K562 (cell line): ENCODE measurements around the gene TRIP12. TPM values are rescaled to one million over a fixed set of nuclear protein-coding genes. Genes with fewer than 3 reads are reported as not detected.

Experiments
- ATAC-seq: fragments of 200-7000 bp; cut with Tn5 transposase; 3 replicates; pipeline ENCODE4 v1.9.1; 2020; ENCODE audit warnings: moderate library complexity
- BruUV-seq: library from RNA; stranded (reverse); fragments of 400-500 nt; replicated peaks from 2 replicates; lab custom pipeline; 2021; lab: Mats Ljungman, UMichigan
- CTCF ChIA-PET: fragments of 300-600 bp; formaldehyde crosslinking; extraction: SDS; loops from one replicate; lab custom pipeline; 2021; ENCODE audit warnings: low intra/inter-chr PET ratio; lab: Yijun Ruan, JAX
- POLR2A ChIA-PET: fragments of 300-600, 350-650 bp; sonication (Branson Sonifier 250); formaldehyde crosslinking; extraction: SDS; loops from one replicate; lab custom pipeline; 2021; ENCODE audit warnings: antibody characterized with exemption, inconsistent platforms; lab: Yijun Ruan, JAX
- DNase-seq, 4 experiments: peaks; one replicate each; pipeline versions ENCODE4 v3.0.0 to v3.0.0-alpha.2; 2011 to 2018; ENCODE audit warnings: low spot score in 3 of 4, mixed read lengths in 3 of 4; ENCODE audit errors: extremely low read depth in 1 of 4
- FAIRE-seq: peaks from 2 replicates; lab custom pipeline; 2011; peaks lifted over from hg19 to GRCh38; lab: Jason Lieb, UNC
- H2AFZ ChIP-seq: 2 replicates; pipeline ENCODE4 v1.6.0; 2011; ENCODE audit warnings: low read depth, low read length, control low read depth, inconsistent platforms
- H3K27ac ChIP-seq: fragments of 200-600 bp; 3 replicates; pipeline ENCODE4 v1.8.0; 2011; ENCODE audit warnings: low read depth, mild to moderate bottlenecking, control low read depth, inconsistent platforms, low read length, moderate library complexity, mixed read lengths; ENCODE audit errors: extremely low read depth
- H3K27me3 ChIP-seq, 2 experiments: fragments of 300-600 bp in 1 of 2; 2 replicates in 1 of 2; 3 replicates in 1 of 2; pipeline versions ENCODE4 v1.6.0 to v1.8.0; 2011; ENCODE audit warnings: inconsistent platforms in 2 of 2, low read length in 2 of 2, mild to moderate bottlenecking in 1 of 2, mixed read lengths in 1 of 2, moderate library complexity in 1 of 2; ENCODE audit not compliant: control insufficient read depth in 2 of 2, insufficient read depth in 2 of 2
- H3K36me3 ChIP-seq: fragments of 300-600 bp; 3 replicates; pipeline ENCODE4 v1.8.0; 2011; ENCODE audit warnings: mild to moderate bottlenecking, low read length, inconsistent platforms; ENCODE audit not compliant: control insufficient read depth, insufficient read depth
- H3K4me1 ChIP-seq, 2 experiments: fragments of 200-600 bp in 1 of 2; replicated peaks in 1 of 2; 2 replicates in 1 of 2; 3 replicates in 1 of 2; pipeline versions ENCODE4 v1.5.1 to v1.8.0; 2011; ENCODE audit warnings: inconsistent platforms in 2 of 2, low read length in 2 of 2, mild to moderate bottlenecking in 1 of 2, mixed read lengths in 1 of 2, moderate library complexity in 1 of 2; ENCODE audit not compliant: control insufficient read depth in 2 of 2, insufficient read depth in 2 of 2
- H3K4me2 ChIP-seq: 2 replicates; pipeline ENCODE4 v1.6.1; 2011; ENCODE audit warnings: low read length, control low read depth, inconsistent platforms, mixed read lengths; ENCODE audit not compliant: insufficient read depth
- H3K4me3 ChIP-seq: fragments of 200-600 bp; sonication (generic), shearing (Covaris generic); 2 replicates; pipeline ENCODE4 v1.5.1; 2016; ENCODE audit warnings: control low read depth, inconsistent platforms
- H3K79me2 ChIP-seq: fragments of 200-600 bp; 3 replicates; pipeline ENCODE4 v1.8.0; 2011; ENCODE audit warnings: low read length, inconsistent platforms; ENCODE audit not compliant: control insufficient read depth, insufficient read depth
- H3K9ac ChIP-seq, 2 experiments: 2 replicates each; pipeline versions ENCODE4 v1.6.0 to v1.6.1; 2011; ENCODE audit warnings: low read depth in 2 of 2, low read length in 2 of 2, control low read depth in 1 of 2, inconsistent platforms in 1 of 2, mild to moderate bottlenecking in 1 of 2, mixed read lengths in 1 of 2; ENCODE audit not compliant: insufficient read depth in 1 of 2
- H3K9me1 ChIP-seq: one replicate; pipeline ENCODE4 v1.6.0; 2011; ENCODE audit warnings: inconsistent platforms, mild to moderate bottlenecking, low read length, moderate library complexity; ENCODE audit not compliant: control insufficient read depth, insufficient read depth
- H3K9me3 ChIP-seq: replicated peaks from 2 replicates; pipeline ENCODE4 v1.5.1; 2011; ENCODE audit warnings: low read depth, low read length, inconsistent platforms; ENCODE audit not compliant: control insufficient read depth, insufficient read depth
- H4K20me1 ChIP-seq: replicated peaks from 2 replicates; pipeline ENCODE4 v1.6.1; 2011; ENCODE audit warnings: low read length, inconsistent platforms, mixed read lengths; ENCODE audit not compliant: control insufficient read depth, insufficient read depth
- BCLAF1 ChIP-seq, 2 experiments: fragments of 450-650 bp in 1 of 2; IDR thresholded peaks; 2 replicates each; pipeline ENCODE4 v1.6.1; 2011 to 2017; ENCODE audit warnings: low read depth in 2 of 2, antibody characterized with exemption in 1 of 2, borderline replicate concordance in 1 of 2, low read length in 1 of 2, mild to moderate bottlenecking in 1 of 2, mixed read lengths in 1 of 2; ENCODE audit not compliant: control insufficient read depth in 1 of 2
- CC2D1A ChIP-seq: fragments of 450-650 bp; IDR thresholded peaks from 2 replicates; pipeline ENCODE4 v1.6.1; 2017; ENCODE audit warnings: mild to moderate bottlenecking
- HNRNPK ChIP-seq: fragments of 200-400 bp; formaldehyde crosslinking; IDR thresholded peaks from one replicate; pipeline ENCODE4 v1.6.1; 2018; ENCODE audit warnings: mild to moderate bottlenecking, low read depth, low read length; ENCODE audit not compliant: poor library complexity, severe bottlenecking
- KAT8 ChIP-seq: fragments of 450-650 bp; IDR thresholded peaks from 2 replicates; pipeline ENCODE4 v1.6.1; 2016; ENCODE audit warnings: low read depth, mild to moderate bottlenecking
- NFXL1 ChIP-seq: fragments of 450-650 bp; formaldehyde crosslinking; IDR thresholded peaks from 2 replicates; pipeline ENCODE4 v1.4.0; 2021; ENCODE audit warnings: mild to moderate bottlenecking
- PHF8 ChIP-seq: fragments of 200-600 bp; sonication (generic); IDR thresholded peaks from 2 replicates; pipeline ENCODE4 v1.6.1; 2012; ENCODE audit warnings: mixed run types, mild to moderate bottlenecking, inconsistent platforms, low read length, moderate library complexity, borderline replicate concordance
- SOX6 ChIP-seq: fragments of 450-650 bp; IDR thresholded peaks from 2 replicates; pipeline ENCODE4 v1.6.1; 2014; ENCODE audit warnings: mild to moderate bottlenecking
- WGBS: fragments of 100-300 bp; shearing (Covaris generic); methylation state at CpG from one replicate; pipeline ENCODE4 v1.1.6; 2016; ENCODE audit warnings: low coverage, mixed read lengths; ENCODE audit not compliant: insufficient coverage; ENCODE audit errors: missing lambda C conversion rate; 5-methylcytosine and 5-hydroxymethylcytosine counted together
- in situ Hi-C: fragments of 300-500 bp; cut with MboI; formaldehyde crosslinking; loops from 4 replicates; pipeline ENCODE4 v1.15.0; 2018; ENCODE audit warnings: inconsistent platforms, mixed read lengths
- intact Hi-C: fragments of 100-400 bp; cut with micrococcal nuclease; formaldehyde crosslinking; loops from 2 replicates; pipeline ENCODE4 v1.14.2; 2022
- polyA plus RNA-seq, 8 experiments: library from polyadenylated mRNA; depleted of rRNA in 4 of 8; stranded (reverse) in 5 of 8; unstranded in 3 of 8; fragments of >200 nt; fragmentation: Nextera tagmentation in 2 of 8; fragmentation: Illumina TruSeq in 1 of 8; extraction: Ambion mirVana in 2 of 8; extraction: Trizol in 1 of 8; gene quantifications; 2 replicates each; pipeline versions ENCODE4 v1.2.1 to v1.2.3, GENCODE V29; 2011 to 2014; ENCODE audit warnings: inconsistent platforms in 1 of 8, missing spikeins in 1 of 8
- total RNA-seq, 7 experiments: library from RNA; depleted of rRNA in 6 of 7; stranded (reverse); fragments of >200 nt in 6 of 7; fragmentation: Illumina TruSeq in 2 of 7; extraction: Trizol in 2 of 7; gene quantifications; 2 replicates each; pipeline versions ENCODE4 v1.2.1 to v1.2.3, GENCODE V29; 2011 to 2021; ENCODE audit warnings: low replicate concordance in 1 of 7

The TRIP12 gene
- total and polyA plus RNA-seq, 9 of the 15 experiments (the other 6 are each of a cell fraction or from before 2014, with no cell fraction given), result 15.2 to 131 (median 80.1) TPM

- WGBS, result 86% methylated on average over 2 of the region's 2 CpGs
- H3K9ac ChIP-seq, result no peak overlapping the region
- no TSS peak for BruUV-seq
- FAIRE-seq, result no peak
- no peak for ATAC-seq
- no peaks in the 10 kb centered on the region; a peak in 1 of 5 replicates for H3K4me1 ChIP-seq
- no peak for TF ChIP-seq BCLAF1 (IDR thresholded peaks at IDR 0.05; ENCODE audit: borderline replicate concordance in 1 of 2, control insufficient read depth in 1 of 2, low read depth in 2 of 2, low read length in 1 of 2)
- TF ChIP-seq SOX6, result no peak
- no peak for TF ChIP-seq PHF8
- TF ChIP-seq NFXL1 (CRISPR knock-in tag), result no peak
- TF ChIP-seq KAT8, result no peak
- no peak for TF ChIP-seq HNRNPK
- no peak for TF ChIP-seq CC2D1A
- DNase-seq, result no peak
- ChIA-PET POLR2A (no interaction called here), CTCF (no interaction called here)
- in situ Hi-C loops, result no loop called here
- intact Hi-C loops, result no loop called here
- H4K20me1 ChIP-seq, result no peaks in the 10 kb centered on the region
- H3K79me2 ChIP-seq, result peaks cover 83% of the 10 kb centered on the region
- H3K27me3 ChIP-seq, result no peaks in the 10 kb centered on the region
- H3K4me2 ChIP-seq, result no peak overlapping the region
- H3K9me3 ChIP-seq, result no peaks in the 10 kb centered on the region
- H3K36me3 ChIP-seq, result peaks cover 23% of the 10 kb centered on the region; the same call in 1 of the 3 replicates
- no peak overlapping the region for H3K27ac ChIP-seq
- no peak overlapping the region for H2AFZ ChIP-seq
- H3K9me1 ChIP-seq, result no peaks in the 10 kb centered on the region
- no peak overlapping the region for H3K4me3 ChIP-seq
These were observed 16.2 kb downstream of the TRIP12 start for GRCh38 chr2:229905601-229906000.
